HepG2 (cell line): ENCODE measurements around the gene TMEM235. TPM values are rescaled to one million over a fixed set of nuclear protein-coding genes. Genes with fewer than 3 reads are reported as not detected.
A peak's percentile ranks its signal among the peaks of the same experiment; 100 is the strongest.

ENCODE experiments used
- KDM2A ChIP-seq: sonication (generic); formaldehyde crosslinking; IDR thresholded peaks from 2 replicates; pipeline ENCODE4 v1.4.0; 2020; ENCODE audit warnings: low read depth, missing genetic modification reagents, borderline replicate concordance
- NFE2L2 ChIP-seq: fragments of 150-350 bp; IDR thresholded peaks from 2 replicates; pipeline ENCODE4 v1.6.1; 2014; ENCODE audit warnings: low read length
- PPARG ChIP-seq: conservative IDR thresholded peaks from 2 replicates; pipeline ENCODE4 v1.6.1; 2016; ENCODE audit warnings: missing biosample characterization, missing genetic modification reagents
- SAP130 ChIP-seq: IDR thresholded peaks from 2 replicates; pipeline ENCODE4 v1.6.1; 2016; ENCODE audit warnings: low read depth
- ZNF331 ChIP-seq: sonication (generic); formaldehyde crosslinking; IDR thresholded peaks from 2 replicates; pipeline ENCODE4 v1.4.0; 2020; ENCODE audit warnings: missing genetic modification reagents
- ZNF343 ChIP-seq: sonication (generic); formaldehyde crosslinking; IDR thresholded peaks from 2 replicates; pipeline ENCODE4 v1.4.0; 2020; ENCODE audit warnings: mild to moderate bottlenecking, missing genetic modification reagents
- ZNF563 ChIP-seq: sonication (generic); formaldehyde crosslinking; IDR thresholded peaks from 2 replicates; pipeline ENCODE4 v1.8.0; 2022; ENCODE audit warnings: mild to moderate bottlenecking, moderate library complexity, missing genetic modification reagents
- polyA plus RNA-seq, 8 experiments: library from polyadenylated mRNA; depleted of rRNA in 3 of 8; stranded (reverse) in 7 of 8; unstranded in 1 of 8; fragments of >200 nt; fragmentation: Illumina TruSeq in 4 of 8; extraction: Trizol in 4 of 8; gene quantifications; 2 replicates each; pipeline versions ENCODE4 v1.2.1 to v1.2.3, GENCODE V29; 2011 to 2016; ENCODE audit warnings: low read depth in 4 of 8, missing spikeins in 1 of 8, mixed read lengths in 1 of 8; ENCODE audit not compliant: insufficient read depth in 1 of 8
- total RNA-seq, 5 experiments: library from RNA; depleted of rRNA; stranded (reverse); fragments of >200 nt; fragmentation: Illumina TruSeq; extraction: Trizol; gene quantifications; 2 replicates each; pipeline ENCODE4 v1.2.3, GENCODE V29; 2016; ENCODE audit warnings: low read depth in 1 of 5
- TF ChIP-seq, protein P1 (sequence below), 2 experiments: sonication (generic) in 1 of 2; formaldehyde crosslinking in 1 of 2; IDR thresholded peaks; 2 replicates each; pipeline versions ENCODE4 v1.4.0 to v1.6.1; 2016 to 2020; ENCODE audit warnings: borderline replicate concordance in 1 of 2, low read depth in 1 of 2, mild to moderate bottlenecking in 1 of 2, missing genetic modification reagents in 1 of 2
- TF ChIP-seq, protein P2 (sequence below): sonication (generic); formaldehyde crosslinking; IDR thresholded peaks from 2 replicates; pipeline ENCODE4 v1.8.0; 2022; ENCODE audit warnings: mild to moderate bottlenecking, missing genetic modification reagents
- TF ChIP-seq, protein P3 (sequence below): IDR thresholded peaks from 2 replicates; pipeline ENCODE4 v1.6.1; 2016; ENCODE audit warnings: low read depth, control low read depth
- TF ChIP-seq, protein P4 (sequence below): fragments of 450-650 bp; IDR thresholded peaks from 2 replicates; pipeline ENCODE4 v1.6.1; 2017; ENCODE audit warnings: mild to moderate bottlenecking
- TF ChIP-seq, protein P5 (sequence below): sonication (generic); formaldehyde crosslinking; IDR thresholded peaks from 2 replicates; pipeline ENCODE4 v1.8.0; 2022; ENCODE audit warnings: missing genetic modification reagents, mild to moderate bottlenecking, moderate library complexity, borderline replicate concordance
- TF ChIP-seq, protein P6 (sequence below): sonication (generic); formaldehyde crosslinking; IDR thresholded peaks from 2 replicates; pipeline ENCODE4 v1.4.0; 2020; ENCODE audit warnings: missing genetic modification reagents, borderline replicate concordance

Gene TMEM235
- total and polyA plus RNA-seq, 2 of the 13 experiments (the other 11 are each of a cell fraction or from before 2014, with no cell fraction given) = not detected

DNA sequence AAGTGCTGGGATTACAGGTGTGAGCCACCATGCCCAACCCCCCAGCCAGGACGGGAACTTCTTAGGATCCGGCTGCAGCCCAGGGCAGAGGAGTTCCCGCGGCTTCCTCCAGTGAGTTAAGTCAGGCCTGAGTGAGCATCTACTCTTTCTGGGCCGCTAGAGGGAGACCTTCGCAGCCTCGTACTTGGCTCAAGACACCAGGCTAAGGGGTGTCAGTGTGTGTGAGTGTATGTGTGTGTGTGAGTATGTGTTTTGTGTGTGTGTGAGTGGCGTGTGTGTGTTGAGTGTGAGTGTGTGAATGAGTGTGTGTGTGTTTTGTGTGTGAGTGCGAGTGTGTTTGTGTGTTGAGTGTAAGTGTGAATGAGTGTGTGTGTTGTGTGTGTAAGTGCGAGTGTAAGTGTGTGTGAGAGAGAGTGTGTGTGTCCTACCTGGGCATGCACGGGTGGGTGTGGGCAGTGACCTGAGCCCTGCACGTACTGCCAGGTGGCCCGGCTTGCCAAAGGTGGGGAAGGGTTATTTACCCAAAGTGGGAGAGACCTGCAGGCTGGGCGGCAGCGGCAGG lies 58.5 kb downstream of the TMEM235 start (continued):
- TF ChIP-seq, protein P1, sequence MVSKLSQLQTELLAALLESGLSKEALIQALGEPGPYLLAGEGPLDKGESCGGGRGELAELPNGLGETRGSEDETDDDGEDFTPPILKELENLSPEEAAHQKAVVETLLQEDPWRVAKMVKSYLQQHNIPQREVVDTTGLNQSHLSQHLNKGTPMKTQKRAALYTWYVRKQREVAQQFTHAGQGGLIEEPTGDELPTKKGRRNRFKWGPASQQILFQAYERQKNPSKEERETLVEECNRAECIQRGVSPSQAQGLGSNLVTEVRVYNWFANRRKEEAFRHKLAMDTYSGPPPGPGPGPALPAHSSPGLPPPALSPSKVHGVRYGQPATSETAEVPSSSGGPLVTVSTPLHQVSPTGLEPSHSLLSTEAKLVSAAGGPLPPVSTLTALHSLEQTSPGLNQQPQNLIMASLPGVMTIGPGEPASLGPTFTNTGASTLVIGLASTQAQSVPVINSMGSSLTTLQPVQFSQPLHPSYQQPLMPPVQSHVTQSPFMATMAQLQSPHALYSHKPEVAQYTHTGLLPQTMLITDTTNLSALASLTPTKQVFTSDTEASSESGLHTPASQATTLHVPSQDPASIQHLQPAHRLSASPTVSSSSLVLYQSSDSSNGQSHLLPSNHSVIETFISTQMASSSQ (IDR thresholded peaks at IDR 0.05; ENCODE audit: low read depth) = no peak
- TF ChIP-seq, protein P1 (CRISPR knock-in tag; IDR thresholded peaks at IDR 0.05; ENCODE audit: borderline replicate concordance) = 0 out of 2 replicates have a peak, but pooled peaks have one; percentile 18
- TF ChIP-seq PPARG (no peak), SAP130 (0 out of 2 replicates have a peak, but pooled peaks have one; percentile 21), KDM2A (CRISPR knock-in tag) (peak; percentile 23; the same call in 1 of the 2 replicates), ZNF331 (peak; percentile 43; the same call in 1 of the 2 replicates), ZNF563 (CRISPR knock-in tag) (no peak), NFE2L2 (no peak), ZNF343 (CRISPR knock-in tag) (0 out of 2 replicates have a peak, but pooled peaks have one; percentile 29)
- TF ChIP-seq, protein P2, sequence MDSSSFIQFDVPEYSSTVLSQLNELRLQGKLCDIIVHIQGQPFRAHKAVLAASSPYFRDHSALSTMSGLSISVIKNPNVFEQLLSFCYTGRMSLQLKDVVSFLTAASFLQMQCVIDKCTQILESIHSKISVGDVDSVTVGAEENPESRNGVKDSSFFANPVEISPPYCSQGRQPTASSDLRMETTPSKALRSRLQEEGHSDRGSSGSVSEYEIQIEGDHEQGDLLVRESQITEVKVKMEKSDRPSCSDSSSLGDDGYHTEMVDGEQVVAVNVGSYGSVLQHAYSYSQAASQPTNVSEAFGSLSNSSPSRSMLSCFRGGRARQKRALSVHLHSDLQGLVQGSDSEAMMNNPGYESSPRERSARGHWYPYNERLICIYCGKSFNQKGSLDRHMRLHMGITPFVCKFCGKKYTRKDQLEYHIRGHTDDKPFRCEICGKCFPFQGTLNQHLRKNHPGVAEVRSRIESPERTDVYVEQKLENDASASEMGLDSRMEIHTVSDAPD (CRISPR knock-in tag) = no peak
- TF ChIP-seq, protein P3, sequence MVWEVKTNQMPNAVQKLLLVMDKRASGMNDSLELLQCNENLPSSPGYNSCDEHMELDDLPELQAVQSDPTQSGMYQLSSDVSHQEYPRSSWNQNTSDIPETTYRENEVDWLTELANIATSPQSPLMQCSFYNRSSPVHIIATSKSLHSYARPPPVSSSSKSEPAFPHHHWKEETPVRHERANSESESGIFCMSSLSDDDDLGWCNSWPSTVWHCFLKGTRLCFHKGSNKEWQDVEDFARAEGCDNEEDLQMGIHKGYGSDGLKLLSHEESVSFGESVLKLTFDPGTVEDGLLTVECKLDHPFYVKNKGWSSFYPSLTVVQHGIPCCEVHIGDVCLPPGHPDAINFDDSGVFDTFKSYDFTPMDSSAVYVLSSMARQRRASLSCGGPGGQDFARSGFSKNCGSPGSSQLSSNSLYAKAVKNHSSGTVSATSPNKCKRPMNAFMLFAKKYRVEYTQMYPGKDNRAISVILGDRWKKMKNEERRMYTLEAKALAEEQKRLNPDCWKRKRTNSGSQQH (CRISPR knock-in tag) = no peak
- TF ChIP-seq, protein P4, sequence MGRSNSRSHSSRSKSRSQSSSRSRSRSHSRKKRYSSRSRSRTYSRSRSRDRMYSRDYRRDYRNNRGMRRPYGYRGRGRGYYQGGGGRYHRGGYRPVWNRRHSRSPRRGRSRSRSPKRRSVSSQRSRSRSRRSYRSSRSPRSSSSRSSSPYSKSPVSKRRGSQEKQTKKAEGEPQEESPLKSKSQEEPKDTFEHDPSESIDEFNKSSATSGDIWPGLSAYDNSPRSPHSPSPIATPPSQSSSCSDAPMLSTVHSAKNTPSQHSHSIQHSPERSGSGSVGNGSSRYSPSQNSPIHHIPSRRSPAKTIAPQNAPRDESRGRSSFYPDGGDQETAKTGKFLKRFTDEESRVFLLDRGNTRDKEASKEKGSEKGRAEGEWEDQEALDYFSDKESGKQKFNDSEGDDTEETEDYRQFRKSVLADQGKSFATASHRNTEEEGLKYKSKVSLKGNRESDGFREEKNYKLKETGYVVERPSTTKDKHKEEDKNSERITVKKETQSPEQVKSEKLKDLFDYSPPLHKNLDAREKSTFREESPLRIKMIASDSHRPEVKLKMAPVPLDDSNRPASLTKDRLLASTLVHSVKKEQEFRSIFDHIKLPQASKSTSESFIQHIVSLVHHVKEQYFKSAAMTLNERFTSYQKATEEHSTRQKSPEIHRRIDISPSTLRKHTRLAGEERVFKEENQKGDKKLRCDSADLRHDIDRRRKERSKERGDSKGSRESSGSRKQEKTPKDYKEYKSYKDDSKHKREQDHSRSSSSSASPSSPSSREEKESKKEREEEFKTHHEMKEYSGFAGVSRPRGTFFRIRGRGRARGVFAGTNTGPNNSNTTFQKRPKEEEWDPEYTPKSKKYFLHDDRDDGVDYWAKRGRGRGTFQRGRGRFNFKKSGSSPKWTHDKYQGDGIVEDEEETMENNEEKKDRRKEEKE = no peak
- TF ChIP-seq, protein P5, sequence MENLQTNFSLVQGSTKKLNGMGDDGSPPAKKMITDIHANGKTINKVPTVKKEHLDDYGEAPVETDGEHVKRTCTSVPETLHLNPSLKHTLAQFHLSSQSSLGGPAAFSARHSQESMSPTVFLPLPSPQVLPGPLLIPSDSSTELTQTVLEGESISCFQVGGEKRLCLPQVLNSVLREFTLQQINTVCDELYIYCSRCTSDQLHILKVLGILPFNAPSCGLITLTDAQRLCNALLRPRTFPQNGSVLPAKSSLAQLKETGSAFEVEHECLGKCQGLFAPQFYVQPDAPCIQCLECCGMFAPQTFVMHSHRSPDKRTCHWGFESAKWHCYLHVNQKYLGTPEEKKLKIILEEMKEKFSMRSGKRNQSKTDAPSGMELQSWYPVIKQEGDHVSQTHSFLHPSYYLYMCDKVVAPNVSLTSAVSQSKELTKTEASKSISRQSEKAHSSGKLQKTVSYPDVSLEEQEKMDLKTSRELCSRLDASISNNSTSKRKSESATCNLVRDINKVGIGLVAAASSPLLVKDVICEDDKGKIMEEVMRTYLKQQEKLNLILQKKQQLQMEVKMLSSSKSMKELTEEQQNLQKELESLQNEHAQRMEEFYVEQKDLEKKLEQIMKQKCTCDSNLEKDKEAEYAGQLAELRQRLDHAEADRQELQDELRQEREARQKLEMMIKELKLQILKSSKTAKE (CRISPR knock-in tag) = peak; percentile 28; the same call in 1 of the 2 replicates
- TF ChIP-seq, protein P6, sequence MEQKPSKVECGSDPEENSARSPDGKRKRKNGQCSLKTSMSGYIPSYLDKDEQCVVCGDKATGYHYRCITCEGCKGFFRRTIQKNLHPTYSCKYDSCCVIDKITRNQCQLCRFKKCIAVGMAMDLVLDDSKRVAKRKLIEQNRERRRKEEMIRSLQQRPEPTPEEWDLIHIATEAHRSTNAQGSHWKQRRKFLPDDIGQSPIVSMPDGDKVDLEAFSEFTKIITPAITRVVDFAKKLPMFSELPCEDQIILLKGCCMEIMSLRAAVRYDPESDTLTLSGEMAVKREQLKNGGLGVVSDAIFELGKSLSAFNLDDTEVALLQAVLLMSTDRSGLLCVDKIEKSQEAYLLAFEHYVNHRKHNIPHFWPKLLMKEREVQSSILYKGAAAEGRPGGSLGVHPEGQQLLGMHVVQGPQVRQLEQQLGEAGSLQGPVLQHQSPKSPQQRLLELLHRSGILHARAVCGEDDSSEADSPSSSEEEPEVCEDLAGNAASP = 0 out of 2 replicates have a peak, but pooled peaks have one; percentile 12
